Trophoblast cell (in vitro differentiated cells and primary cell): ENCODE measurements around the gene ADIPOR2.

Experiments
- DNase-seq, 2 donors: peaks; one replicate each; pipeline ENCODE4 v3.0.0-alpha.2; 2016
- H2AFZ ChIP-seq: 2 replicates; pipeline ENCODE4 v1.6.1; 2013; ENCODE audit warnings: low read length, moderate library complexity, mild to moderate bottlenecking; ENCODE audit not compliant: insufficient read depth, poor library complexity
- H2AK5ac ChIP-seq: 2 replicates; pipeline ENCODE4 v1.6.1; 2013; ENCODE audit warnings: mild to moderate bottlenecking, low read length
- H2BK120ac ChIP-seq: 2 replicates; pipeline ENCODE4 v1.6.1; 2013; ENCODE audit warnings: low read length, mild to moderate bottlenecking, moderate library complexity; ENCODE audit not compliant: insufficient read depth, poor library complexity
- H2BK12ac ChIP-seq: 2 replicates; pipeline ENCODE4 v1.6.1; 2013; ENCODE audit warnings: mild to moderate bottlenecking, low read length, moderate library complexity
- H2BK5ac ChIP-seq: 2 replicates; pipeline ENCODE4 v1.6.1; 2013; ENCODE audit warnings: low read length, low read depth, moderate library complexity, mild to moderate bottlenecking; ENCODE audit not compliant: poor library complexity
- H3K14ac ChIP-seq: 2 replicates; pipeline ENCODE4 v1.6.1; 2013; ENCODE audit warnings: mild to moderate bottlenecking, low read length
- H3K18ac ChIP-seq: 2 replicates; pipeline ENCODE4 v1.6.1; 2013; ENCODE audit warnings: mild to moderate bottlenecking, low read length
- H3K23ac ChIP-seq: 2 replicates; pipeline ENCODE4 v1.6.1; 2013; ENCODE audit warnings: low read length
- H3K27ac ChIP-seq: 2 replicates; pipeline ENCODE4 v1.5.1; 2013; ENCODE audit warnings: low read depth, mild to moderate bottlenecking, inconsistent platforms, low read length, moderate library complexity
- H3K27me3 ChIP-seq: 2 replicates; pipeline ENCODE4 v1.6.1; 2013; ENCODE audit warnings: inconsistent platforms, mild to moderate bottlenecking, low read length, moderate library complexity; ENCODE audit not compliant: insufficient read depth
- H3K36me3 ChIP-seq, 2 experiments: 1 replicate in 1 of 2; 2 replicates in 1 of 2; pipeline ENCODE4 v1.6.1; 2013; ENCODE audit warnings: low read length in 2 of 2, mild to moderate bottlenecking in 2 of 2, moderate library complexity in 1 of 2; ENCODE audit not compliant: insufficient read depth in 2 of 2, control insufficient read depth in 1 of 2
- H3K4ac ChIP-seq: 2 replicates; pipeline ENCODE4 v1.6.1; 2013; ENCODE audit warnings: low read depth, mild to moderate bottlenecking, low read length, moderate library complexity
- H3K4me1 ChIP-seq, 2 experiments: 1 replicate in 1 of 2; 2 replicates in 1 of 2; pipeline ENCODE4 v1.6.1; 2013; ENCODE audit warnings: low read length in 2 of 2, mild to moderate bottlenecking in 2 of 2, moderate library complexity in 1 of 2; ENCODE audit not compliant: insufficient read depth in 2 of 2, control insufficient read depth in 1 of 2
- H3K4me2 ChIP-seq: 2 replicates; pipeline ENCODE4 v1.6.1; 2013; ENCODE audit warnings: inconsistent platforms, mild to moderate bottlenecking, low read length, moderate library complexity
- H3K4me3 ChIP-seq: 2 replicates; pipeline ENCODE4 v1.5.1; 2013; ENCODE audit warnings: mild to moderate bottlenecking, low read depth, low read length, inconsistent platforms
- H3K79me1 ChIP-seq: one replicate; pipeline ENCODE4 v1.6.1; 2013; ENCODE audit warnings: low read length
- H3K79me2 ChIP-seq: 2 replicates; pipeline ENCODE4 v1.6.1; 2013; ENCODE audit warnings: low read length, mild to moderate bottlenecking; ENCODE audit not compliant: control insufficient read depth, insufficient read depth, poor library complexity
- H3K9ac ChIP-seq: 2 replicates; pipeline ENCODE4 v1.6.1; 2013; ENCODE audit warnings: mild to moderate bottlenecking, low read length
- H3K9me3 ChIP-seq: 2 replicates; pipeline ENCODE4 v1.6.1; 2013; ENCODE audit warnings: low read depth, mild to moderate bottlenecking, control low read depth, inconsistent platforms, low read length; ENCODE audit not compliant: insufficient read depth
- H4K12ac ChIP-seq: 2 replicates; pipeline ENCODE4 v1.6.1; 2013; ENCODE audit warnings: low read depth, mild to moderate bottlenecking, low read length, moderate library complexity
- H4K8ac ChIP-seq: 2 replicates; pipeline ENCODE4 v1.6.1; 2013; ENCODE audit warnings: low read depth, mild to moderate bottlenecking, low read length, moderate library complexity
- H4K91ac ChIP-seq: one replicate; pipeline ENCODE4 v1.6.1; 2013; ENCODE audit warnings: low read depth, mild to moderate bottlenecking, low read length, moderate library complexity
- WGBS: extraction: QIAGEN DNeasy Blood & Tissue Kit; methylation state at CpG from one replicate; pipeline ENCODE4 v1.1.7; 2013; ENCODE audit warnings: missing lambda C conversion rate; ENCODE audit not compliant: insufficient read length, insufficient coverage; ENCODE audit errors: extremely low coverage; 5-methylcytosine and 5-hydroxymethylcytosine counted together

The ADIPOR2 gene

GRCh38 chr12:1747609-1748008, 56.7 kb downstream of the ADIPOR2 start:
- no peak overlapping the region for H2BK12ac ChIP-seq
- no peaks in the 10 kb centered on the region for H3K4me1 ChIP-seq
- no peak overlapping the region for H3K4me3 ChIP-seq
- no peaks in the 10 kb centered on the region for H3K9me3 ChIP-seq
- H3K27ac ChIP-seq: no peak overlapping the region
- H2AFZ ChIP-seq: no peak overlapping the region
- H3K4ac ChIP-seq: no peak overlapping the region
- no peaks in the 10 kb centered on the region for H3K79me1 ChIP-seq
- H4K12ac ChIP-seq: no peak overlapping the region
- no peaks in the 10 kb centered on the region for H3K27me3 ChIP-seq
- no CpG with 5 or more reads among the region's 2 CpGs for WGBS
- no peaks in the 10 kb centered on the region for H3K36me3 ChIP-seq
- H3K23ac ChIP-seq: no peak overlapping the region
- H2BK5ac ChIP-seq: no peak overlapping the region
- no peak overlapping the region for H2AK5ac ChIP-seq
- H4K91ac ChIP-seq: no peak overlapping the region
- no peak overlapping the region for H3K4me2 ChIP-seq
- no peak for DNase-seq
- no peak overlapping the region for H3K14ac ChIP-seq
- no peak overlapping the region for H3K9ac ChIP-seq
- peaks cover 2% of the 10 kb centered on the region for H3K79me2 ChIP-seq
- no peak overlapping the region for H4K8ac ChIP-seq
- no peak overlapping the region for H2BK120ac ChIP-seq
- no peak overlapping the region for H3K18ac ChIP-seq

DNA sequence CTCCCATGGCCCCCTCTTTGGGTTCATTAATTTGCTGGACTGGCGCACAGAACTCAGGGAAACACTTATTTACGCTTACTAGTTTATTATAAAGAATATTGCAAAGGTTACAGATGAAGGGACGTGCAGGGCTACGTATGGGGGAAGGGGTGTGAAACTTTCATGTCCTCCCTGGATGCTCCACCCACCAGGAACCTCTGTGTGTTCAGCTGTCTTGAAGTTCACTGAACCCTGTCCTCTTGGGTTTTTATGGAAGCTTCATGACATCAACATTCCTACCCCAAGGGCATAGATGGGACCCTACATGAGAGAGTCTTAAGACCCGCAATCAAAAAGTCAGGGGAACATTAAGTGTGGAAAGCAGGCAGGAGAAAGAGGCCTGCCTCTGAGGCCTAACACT, 58.1 kb downstream of the ADIPOR2 start:
- no peak overlapping the region for H4K91ac ChIP-seq
- no peak overlapping the region for H3K18ac ChIP-seq
- no peaks in the 10 kb centered on the region for H3K9me3 ChIP-seq
- no peak overlapping the region for H2AFZ ChIP-seq
- WGBS: no CpG with 5 or more reads among the region's 5 CpGs
- H3K23ac ChIP-seq: no peak overlapping the region
- H3K27ac ChIP-seq: no peak overlapping the region
- H3K4me2 ChIP-seq: no peak overlapping the region
- H3K9ac ChIP-seq: no peak overlapping the region
- H3K14ac ChIP-seq: no peak overlapping the region
- H3K79me1 ChIP-seq: no peaks in the 10 kb centered on the region
- H3K4ac ChIP-seq: no peak overlapping the region
- no peaks in the 10 kb centered on the region for H3K36me3 ChIP-seq
- DNase-seq: no peak
- no peak overlapping the region for H2BK12ac ChIP-seq
- no peak overlapping the region for H2BK5ac ChIP-seq
- no peak overlapping the region for H2BK120ac ChIP-seq
- no peak overlapping the region for H4K12ac ChIP-seq
- H4K8ac ChIP-seq: no peak overlapping the region
- no peaks in the 10 kb centered on the region for H3K4me1 ChIP-seq
- no peak overlapping the region for H3K4me3 ChIP-seq
- H3K79me2 ChIP-seq: no peaks in the 10 kb centered on the region
- H3K27me3 ChIP-seq: no peaks in the 10 kb centered on the region
- H2AK5ac ChIP-seq: no peak overlapping the region

- Histone ChIP-seq H3K27me3 (no peaks in the 10 kb centered on the region), H3K27ac (no peak overlapping the region), H2AFZ (no peak overlapping the region), H3K79me2 (no peaks in the 10 kb centered on the region), H3K4me1 (no peaks in the 10 kb centered on the region), H3K36me3 (peaks cover 2 to 5% of the 10 kb centered on the region in 2 experiments), H3K23ac (no peak overlapping the region), H3K18ac (no peak overlapping the region), H2BK5ac (no peak overlapping the region), H3K4me3 (no peak overlapping the region), H2AK5ac (no peak overlapping the region), H3K4me2 (no peak overlapping the region), H3K79me1 (no peaks in the 10 kb centered on the region), H4K8ac (no peak overlapping the region), H3K14ac (no peak overlapping the region), H2BK12ac (no peak overlapping the region), H4K91ac (no peak overlapping the region), H4K12ac (no peak overlapping the region), H3K4ac (no peak overlapping the region), H2BK120ac (no peak overlapping the region), H3K9ac (no peak overlapping the region), H3K9me3 (no peaks in the 10 kb centered on the region)
- no CpG with 5 or more reads among the region's 3 CpGs for WGBS
- DNase-seq: no peak
Observed at GRCh38 chr12:1750300-1750699, 59.4 kb downstream of the ADIPOR2 start.

- no peak overlapping the region for H4K12ac ChIP-seq
- no peak overlapping the region for H2BK5ac ChIP-seq
- H3K4me3 ChIP-seq: no peak overlapping the region
- H4K91ac ChIP-seq: no peak overlapping the region
- no peak for DNase-seq
- no peak overlapping the region for H3K18ac ChIP-seq
- H3K79me1 ChIP-seq: no peaks in the 10 kb centered on the region
- no peak overlapping the region for H3K27ac ChIP-seq
- H3K23ac ChIP-seq: no peak overlapping the region
- no peak overlapping the region for H2BK12ac ChIP-seq
- H2AK5ac ChIP-seq: no peak overlapping the region
- H3K4me2 ChIP-seq: no peak overlapping the region
- H3K9me3 ChIP-seq: no peaks in the 10 kb centered on the region
- H3K79me2 ChIP-seq: no peaks in the 10 kb centered on the region
- WGBS: no CpG with 5 or more reads among the region's 2 CpGs
- no peaks in the 10 kb centered on the region for H3K27me3 ChIP-seq
- H3K9ac ChIP-seq: no peak overlapping the region
- no peaks in the 10 kb centered on the region for H3K4me1 ChIP-seq
- no peak overlapping the region for H3K4ac ChIP-seq
- H2BK120ac ChIP-seq: no peak overlapping the region
- H3K14ac ChIP-seq: no peak overlapping the region
- H2AFZ ChIP-seq: no peak overlapping the region
- peaks cover 7 to 9% of the 10 kb centered on the region in 2 experiments for H3K36me3 ChIP-seq
- H4K8ac ChIP-seq: no peak overlapping the region
Observed at GRCh38 chr12:1758376-1758775, 67.5 kb downstream of the ADIPOR2 start.
